H1 (cell line): ENCODE results near the gene GNGT2.

Experiments
- ATF2 ChIP-seq: IDR thresholded peaks from 2 replicates; pipeline ENCODE4 v1.6.1; 2012; ENCODE audit warnings: low read length, inconsistent platforms
- MAFK ChIP-seq: IDR thresholded peaks from 2 replicates; pipeline ENCODE4 v1.6.1; 2012; ENCODE audit warnings: low read depth, mild to moderate bottlenecking, improper control_type of control experiment, low read length
- POLR2A ChIP-seq, 2 experiments: IDR thresholded peaks; 1 replicate in 1 of 2; 2 replicates in 1 of 2; pipeline ENCODE4 v1.6.1; 2011; ENCODE audit warnings: low read depth in 2 of 2, low read length in 2 of 2, mild to moderate bottlenecking in 2 of 2; ENCODE audit errors: control extremely low read depth in 1 of 2
- POLR2AphosphoS5 ChIP-seq: IDR thresholded peaks from 2 replicates; pipeline ENCODE4 v1.6.1; 2011; ENCODE audit warnings: low read depth, low read length

DNA sequence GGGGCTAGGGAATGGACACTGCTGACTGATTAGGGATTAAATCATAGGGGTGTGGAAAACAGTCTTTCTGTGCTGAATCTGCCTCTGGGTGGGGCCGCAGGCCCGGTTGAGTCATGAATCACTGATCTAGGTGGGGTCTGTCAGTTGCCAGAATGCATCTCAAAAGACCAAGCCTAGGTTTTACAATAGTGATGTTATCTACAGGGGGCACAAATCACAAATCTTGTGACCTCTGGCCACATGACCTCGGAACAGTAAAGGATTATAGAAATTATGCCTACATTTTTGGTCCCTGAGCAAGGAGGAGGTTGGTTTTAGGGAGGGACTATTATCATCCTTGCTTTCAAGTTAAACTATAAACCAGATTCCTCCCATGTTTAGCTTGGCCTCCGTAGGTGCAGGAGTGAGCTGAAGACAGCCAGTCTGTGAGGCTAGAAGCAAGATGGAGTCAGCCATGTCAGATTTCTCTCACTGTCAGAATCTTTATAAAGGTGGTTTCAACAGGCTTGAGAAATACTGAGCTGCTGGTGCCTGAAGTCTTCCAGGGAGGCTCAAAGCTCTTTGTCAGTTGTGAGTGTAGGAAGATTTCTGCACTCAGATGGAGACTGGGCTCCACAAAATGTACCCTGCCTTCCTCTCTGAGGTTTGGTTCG, 12.9 kb downstream of the GNGT2 start:
- TF ChIP-seq POLR2A (IDR thresholded peaks at IDR 0.05; ENCODE audit: control extremely low read depth in 1 of 2, low read depth in 2 of 2, low read length in 2 of 2) (no peak), ATF2 (no peak), POLR2AphosphoS5 (no peak), MAFK (no peak)
